H9 (cell line): ENCODE measurements around the gene LIN54. TPM values are rescaled to one million over a fixed set of nuclear protein-coding genes. Genes with fewer than 3 reads are reported as not detected.

Experiments used
- DNase-seq: peaks from one replicate; pipeline ENCODE4 v3.0.0-alpha.2; 2017
- H2AFZ ChIP-seq: one replicate; pipeline ENCODE4 v1.6.1; 2013; ENCODE audit warnings: mild to moderate bottlenecking, low read length, control low read depth, moderate library complexity
- H2AK5ac ChIP-seq: 2 replicates; pipeline ENCODE4 v1.6.1; 2013; ENCODE audit warnings: low read length, control low read depth, mixed read lengths; ENCODE audit not compliant: insufficient read length
- H2BK120ac ChIP-seq: one replicate; pipeline ENCODE4 v1.6.1; 2013; ENCODE audit warnings: low read depth, mild to moderate bottlenecking, low read length, control low read depth, inconsistent platforms; ENCODE audit not compliant: poor library complexity, severe bottlenecking
- H2BK12ac ChIP-seq: 2 replicates; pipeline ENCODE4 v1.6.1; 2013; ENCODE audit warnings: low read length, control low read depth, mixed read lengths, low read depth; ENCODE audit not compliant: insufficient read length
- H2BK15ac ChIP-seq: 2 replicates; pipeline ENCODE4 v1.6.1; 2013; ENCODE audit warnings: low read depth, low read length, control low read depth
- H2BK20ac ChIP-seq: one replicate; pipeline ENCODE4 v1.6.1; 2013; ENCODE audit warnings: low read depth, mild to moderate bottlenecking, low read length, control low read depth, inconsistent platforms; ENCODE audit not compliant: poor library complexity, severe bottlenecking
- H2BK5ac ChIP-seq: 2 replicates; pipeline ENCODE4 v1.6.1; 2013; ENCODE audit warnings: low read length, control low read depth, mixed read lengths; ENCODE audit not compliant: insufficient read length
- H3K14ac ChIP-seq: 2 replicates; pipeline ENCODE4 v1.6.1; 2013; ENCODE audit warnings: low read length, control low read depth; ENCODE audit not compliant: insufficient read depth
- H3K18ac ChIP-seq: 2 replicates; pipeline ENCODE4 v1.6.1; 2013; ENCODE audit warnings: low read depth, mild to moderate bottlenecking, mixed read lengths, low read length, control low read depth; ENCODE audit not compliant: insufficient read length
- H3K23ac ChIP-seq: 2 replicates; pipeline ENCODE4 v1.6.1; 2013; ENCODE audit warnings: low read length, control low read depth, mixed read lengths, low read depth; ENCODE audit not compliant: insufficient read length
- H3K23me2 ChIP-seq: 2 replicates; pipeline ENCODE4 v1.6.1; 2013; ENCODE audit warnings: low read depth, mild to moderate bottlenecking, mixed read lengths, low read length, control low read depth; ENCODE audit not compliant: insufficient read length, poor library complexity, severe bottlenecking
- H3K27ac ChIP-seq: 2 replicates; pipeline ENCODE4 v1.5.1; 2013; ENCODE audit warnings: low read length, control low read depth, mixed read lengths, low read depth; ENCODE audit not compliant: insufficient read length
- H3K27me3 ChIP-seq: 2 replicates; pipeline ENCODE4 v1.6.1; 2013; ENCODE audit warnings: low read length, control low read depth, inconsistent platforms; ENCODE audit not compliant: insufficient read depth
- H3K4ac ChIP-seq: 2 replicates; pipeline ENCODE4 v1.6.1; 2013; ENCODE audit warnings: low read depth, mild to moderate bottlenecking, control low read depth, inconsistent platforms, low read length, moderate library complexity
- H3K4me1 ChIP-seq: 2 replicates; pipeline ENCODE4 v1.6.1; 2013; ENCODE audit warnings: low read length, control low read depth, inconsistent platforms; ENCODE audit not compliant: insufficient read depth
- H3K4me2 ChIP-seq: 2 replicates; pipeline ENCODE4 v1.6.1; 2013; ENCODE audit warnings: low read length, control low read depth, mixed read lengths; ENCODE audit not compliant: insufficient read length, insufficient read depth
- H3K56ac ChIP-seq: 2 replicates; pipeline ENCODE4 v1.6.1; 2013; ENCODE audit warnings: low read depth, mild to moderate bottlenecking, mixed read lengths, low read length, control low read depth; ENCODE audit not compliant: insufficient read length
- H3K79me1 ChIP-seq: 2 replicates; pipeline ENCODE4 v1.6.1; 2013; ENCODE audit warnings: low read depth, mild to moderate bottlenecking, moderate library complexity, low read length, control low read depth, inconsistent platforms; ENCODE audit not compliant: insufficient read depth, poor library complexity, severe bottlenecking
- H3K79me2 ChIP-seq: 2 replicates; pipeline ENCODE4 v1.6.1; 2013; ENCODE audit warnings: low read length, control low read depth, inconsistent platforms; ENCODE audit not compliant: insufficient read depth
- H3K9ac ChIP-seq: 2 replicates; pipeline ENCODE4 v1.6.1; 2013; ENCODE audit warnings: low read length, control low read depth, mixed read lengths; ENCODE audit not compliant: insufficient read length; ENCODE audit errors: extremely low read depth
- H3K9me3 ChIP-seq: one replicate; pipeline ENCODE4 v1.6.1; 2013; ENCODE audit warnings: low read depth, low read length, inconsistent platforms; ENCODE audit not compliant: control insufficient read depth
- H3T11ph ChIP-seq: one replicate; pipeline ENCODE4 v1.6.1; 2013; ENCODE audit warnings: mild to moderate bottlenecking, low read length, control low read depth, inconsistent platforms
- H4K20me1 ChIP-seq: one replicate; pipeline ENCODE4 v1.6.1; 2013; ENCODE audit not compliant: control insufficient read depth, insufficient read length, insufficient read depth
- H4K5ac ChIP-seq: 2 replicates; pipeline ENCODE4 v1.6.1; 2013; ENCODE audit warnings: low read depth, mild to moderate bottlenecking, mixed read lengths, low read length, control low read depth; ENCODE audit not compliant: insufficient read length
- H4K8ac ChIP-seq: replicated peaks from 2 replicates; pipeline ENCODE4 v1.6.1; 2013; ENCODE audit warnings: low read length, control low read depth, mixed read lengths, low read depth; ENCODE audit not compliant: insufficient read length
- H4K91ac ChIP-seq: 2 replicates; pipeline ENCODE4 v1.6.1; 2013; ENCODE audit warnings: low read depth, mild to moderate bottlenecking, moderate library complexity, mixed read lengths, low read length, control low read depth; ENCODE audit not compliant: insufficient read length
- H3K27ac Mint-ChIP-seq, 3 experiments: 2 replicates in 2 of 3; 3 replicates in 1 of 3; pipeline ENCODE4 v1.8.0; 2020 to 2021; ENCODE audit warnings: mixed read lengths in 3 of 3, mild to moderate bottlenecking in 1 of 3, moderate library complexity in 1 of 3
- H3K27me3 Mint-ChIP-seq: 2 replicates; pipeline ENCODE4 v1.8.0; 2021; ENCODE audit warnings: low read depth, mild to moderate bottlenecking, moderate library complexity, mixed read lengths
- H3K36me3 Mint-ChIP-seq, 3 experiments: 2 replicates in 2 of 3; 3 replicates in 1 of 3; pipeline ENCODE4 v1.8.0; 2020 to 2021; ENCODE audit warnings: low read depth in 3 of 3, mixed read lengths in 3 of 3; ENCODE audit not compliant: insufficient read depth in 1 of 3
- H3K4me1 Mint-ChIP-seq, 2 experiments: 2 replicates each; pipeline ENCODE4 v1.8.0; 2020; ENCODE audit warnings: mixed read lengths in 2 of 2
- H3K4me3 Mint-ChIP-seq, 2 experiments: 2 replicates in 1 of 2; 3 replicates in 1 of 2; pipeline ENCODE4 v1.8.0; 2020 to 2021; ENCODE audit warnings: mild to moderate bottlenecking in 2 of 2, mixed read lengths in 2 of 2, moderate library complexity in 1 of 2
- H3K9me3 Mint-ChIP-seq, 2 experiments: 2 replicates in 1 of 2; 3 replicates in 1 of 2; pipeline ENCODE4 v1.8.0; 2020; ENCODE audit warnings: mild to moderate bottlenecking in 2 of 2, mixed read lengths in 2 of 2, moderate library complexity in 1 of 2
- WGBS: extraction: QIAGEN DNeasy Blood & Tissue Kit; methylation state at CpG from one replicate; pipeline ENCODE4 v1.1.7; 2013; ENCODE audit warnings: missing lambda C conversion rate, low lambda C conversion rate, mixed read lengths; ENCODE audit not compliant: insufficient read length; ENCODE audit errors: extremely low coverage; 5-methylcytosine and 5-hydroxymethylcytosine counted together
- total RNA-seq: library from RNA; stranded (reverse); gene quantifications from 2 replicates; pipeline ENCODE4 v1.2.1, GENCODE V29; 2021
- TF ChIP-seq, protein P1 (sequence below): fragments of 200-600 bp; sonication (generic); conservative IDR thresholded peaks from 3 replicates; pipeline ENCODE4 v1.8.0; 2021; ENCODE audit warnings: antibody characterized with exemption, mild to moderate bottlenecking

The LIN54 gene
- total RNA-seq, 1 experiment from 2014 or later, result 16.3 TPM

DNA sequence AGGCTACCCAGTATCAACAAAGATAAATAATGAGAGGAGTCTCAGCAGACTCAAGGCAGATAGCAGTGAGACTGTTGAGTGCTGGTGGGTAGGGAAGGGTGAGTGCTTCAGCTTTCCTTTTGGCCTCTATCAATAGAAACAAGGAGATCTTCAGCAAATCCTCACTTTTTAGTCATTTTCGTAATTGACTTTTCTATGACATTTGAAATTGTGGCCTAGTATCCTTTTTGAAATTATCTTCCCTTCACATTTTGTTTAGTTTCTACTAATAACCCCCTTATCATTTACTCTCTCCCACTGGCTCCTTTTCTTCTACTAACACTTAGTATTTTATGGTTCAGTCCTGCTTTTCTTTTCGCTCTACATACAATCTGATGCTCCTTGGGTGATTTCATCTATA lies 44.9 kb downstream of the LIN54 start:
- H3K4me3 Mint-ChIP-seq, result no peak overlapping the region
- no peak overlapping the region for H2AFZ ChIP-seq
- no CpG with 5 or more reads among the region's 2 CpGs for WGBS
- H4K8ac ChIP-seq, result no peak overlapping the region
- H3K14ac ChIP-seq, result no peak overlapping the region
- no peaks in the 10 kb centered on the region for H3K79me1 ChIP-seq
- H3K56ac ChIP-seq, result no peak overlapping the region
- no peak overlapping the region for H3K18ac ChIP-seq
- TF ChIP-seq, protein P1, sequence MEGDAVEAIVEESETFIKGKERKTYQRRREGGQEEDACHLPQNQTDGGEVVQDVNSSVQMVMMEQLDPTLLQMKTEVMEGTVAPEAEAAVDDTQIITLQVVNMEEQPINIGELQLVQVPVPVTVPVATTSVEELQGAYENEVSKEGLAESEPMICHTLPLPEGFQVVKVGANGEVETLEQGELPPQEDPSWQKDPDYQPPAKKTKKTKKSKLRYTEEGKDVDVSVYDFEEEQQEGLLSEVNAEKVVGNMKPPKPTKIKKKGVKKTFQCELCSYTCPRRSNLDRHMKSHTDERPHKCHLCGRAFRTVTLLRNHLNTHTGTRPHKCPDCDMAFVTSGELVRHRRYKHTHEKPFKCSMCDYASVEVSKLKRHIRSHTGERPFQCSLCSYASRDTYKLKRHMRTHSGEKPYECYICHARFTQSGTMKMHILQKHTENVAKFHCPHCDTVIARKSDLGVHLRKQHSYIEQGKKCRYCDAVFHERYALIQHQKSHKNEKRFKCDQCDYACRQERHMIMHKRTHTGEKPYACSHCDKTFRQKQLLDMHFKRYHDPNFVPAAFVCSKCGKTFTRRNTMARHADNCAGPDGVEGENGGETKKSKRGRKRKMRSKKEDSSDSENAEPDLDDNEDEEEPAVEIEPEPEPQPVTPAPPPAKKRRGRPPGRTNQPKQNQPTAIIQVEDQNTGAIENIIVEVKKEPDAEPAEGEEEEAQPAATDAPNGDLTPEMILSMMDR, result no peak
- H2BK15ac ChIP-seq, result no peak overlapping the region
- no peaks in the 10 kb centered on the region for H3K4me1 ChIP-seq
- no peak for DNase-seq
- no peak overlapping the region for H3K23ac ChIP-seq
- H2BK20ac ChIP-seq, result no peak overlapping the region
- no peaks in the 10 kb centered on the region for H4K20me1 ChIP-seq
- H3K27ac Mint-ChIP-seq, result peak overlapping the region in 1 of 3 experiments; percentile 8; a peak in 1 of 7 replicates
- no peak overlapping the region for H2AK5ac ChIP-seq
- H3K27me3 Mint-ChIP-seq, result no peaks in the 10 kb centered on the region
- H2BK120ac ChIP-seq, result no peak overlapping the region
- H3K36me3 Mint-ChIP-seq, result peaks cover 3 to 26% (median 9%) of the 10 kb centered on the region in 3 experiments; a peak in 4 of 7 replicates
- H3T11ph ChIP-seq, result no peak overlapping the region
- H4K91ac ChIP-seq, result no peak overlapping the region
- no peaks in the 10 kb centered on the region for H3K79me2 ChIP-seq
- H3K4me1 Mint-ChIP-seq, result no peaks in the 10 kb centered on the region
- no peak overlapping the region for H3K27ac ChIP-seq
- H4K5ac ChIP-seq, result no peak overlapping the region
- H3K4ac ChIP-seq, result no peak overlapping the region
- no peak overlapping the region for H3K4me2 ChIP-seq
- H3K9ac ChIP-seq, result no peak overlapping the region
- H3K27me3 ChIP-seq, result no peaks in the 10 kb centered on the region
- H2BK5ac ChIP-seq, result no peak overlapping the region
- no peaks in the 10 kb centered on the region for H3K9me3 ChIP-seq
- H3K9me3 Mint-ChIP-seq, result no peaks in the 10 kb centered on the region
- H2BK12ac ChIP-seq, result no peak overlapping the region
- no peaks in the 10 kb centered on the region for H3K23me2 ChIP-seq
